LNCaP clone FGC (cell line): ENCODE measurements around the gene TENM4.

ENCODE experiments used
- DNase-seq: peaks from one replicate; pipeline ENCODE4 v3.0.0-alpha.2; 2011; ENCODE audit warnings: low read depth
- H3K4me3 ChIP-seq: 2 replicates; pipeline ENCODE4 v1.5.1; 2011; ENCODE audit warnings: mild to moderate bottlenecking, low read depth, low read length, control low read depth
- CTCF ChIP-seq: IDR thresholded peaks from 2 replicates; pipeline ENCODE4 v1.5.1; 2012; ENCODE audit warnings: mild to moderate bottlenecking; ENCODE audit not compliant: control insufficient read depth, insufficient read depth; ENCODE audit errors: extremely low read depth

TENM4 gene

GRCh38 chr11:79440571-79441460, at the start of gene TENM4:
TENM4 (minus strand) TSS chr11:79441030; CDS start chr11:79069944, 371,086 bp downstream.
- peak; percentile 42 for TF ChIP-seq CTCF
- H3K4me3 ChIP-seq: peak within 1 kb of the TSS; percentile 32
- no peak for DNase-seq

- no peak for TF ChIP-seq CTCF
- no peak for DNase-seq
- H3K4me3 ChIP-seq: no peak overlapping the region
Observed at GRCh38 chr11:79488286-79488685, 47.5 kb upstream of the TENM4 start.

GRCh38 chr11:79487412-79487811, 46.6 kb upstream of the TENM4 start:
- no peak overlapping the region for H3K4me3 ChIP-seq
- no peak for DNase-seq
- TF ChIP-seq CTCF: no peak

- no peak for DNase-seq
- TF ChIP-seq CTCF: no peak
- H3K4me3 ChIP-seq: no peak overlapping the region
Observed at GRCh38 chr11:79486242-79486984, 45.6 kb upstream of the TENM4 start.

GRCh38 chr11:79485694-79486093, 44.9 kb upstream of the TENM4 start:
- no peak overlapping the region for H3K4me3 ChIP-seq
- no peak for TF ChIP-seq CTCF
- no peak for DNase-seq

GRCh38 chr11:79484872-79485271, 44.0 kb upstream of the TENM4 start:
- DNase-seq: no peak
- H3K4me3 ChIP-seq: no peak overlapping the region
- no peak for TF ChIP-seq CTCF
